ENCODE measurements around the gene NLN.
A peak's percentile ranks its signal among the peaks of the same experiment; 100 is the strongest.
"Not testable (repeated sequence)": the region's sequence is repeated elsewhere in the genome, so short reads cannot be mapped to it uniquely, and the experiment has no call there.

Gene NLN

DNA sequence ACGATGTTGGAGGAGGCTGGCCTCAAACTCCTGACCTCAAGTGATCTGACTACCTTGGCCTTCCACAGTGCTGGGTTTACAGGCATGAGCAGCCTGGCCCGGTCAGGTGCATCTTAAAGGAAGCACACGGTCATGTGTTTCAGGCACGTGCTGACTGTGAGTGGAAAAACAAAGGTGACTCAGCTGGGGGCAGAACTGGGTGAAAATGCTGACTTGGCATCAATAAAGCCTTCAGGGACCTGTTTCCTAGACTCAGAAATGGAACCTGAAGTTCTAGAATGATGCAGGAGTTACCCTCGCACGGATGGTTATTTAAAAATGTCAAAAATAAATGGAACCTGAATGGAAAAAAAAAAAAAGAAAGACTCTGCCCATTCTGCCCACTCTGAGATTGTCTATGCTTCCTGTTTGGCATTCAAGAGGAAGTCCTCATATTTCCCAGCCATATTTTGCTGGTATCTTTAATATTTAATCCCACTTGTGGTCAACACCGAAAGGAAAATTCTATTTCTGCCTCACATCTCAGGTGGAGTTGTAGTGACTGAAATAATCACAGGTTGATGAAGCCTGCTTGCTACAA lies 12.3 kb downstream of the NLN start:
- DNase-seq = not testable (repeated sequence)

DNA sequence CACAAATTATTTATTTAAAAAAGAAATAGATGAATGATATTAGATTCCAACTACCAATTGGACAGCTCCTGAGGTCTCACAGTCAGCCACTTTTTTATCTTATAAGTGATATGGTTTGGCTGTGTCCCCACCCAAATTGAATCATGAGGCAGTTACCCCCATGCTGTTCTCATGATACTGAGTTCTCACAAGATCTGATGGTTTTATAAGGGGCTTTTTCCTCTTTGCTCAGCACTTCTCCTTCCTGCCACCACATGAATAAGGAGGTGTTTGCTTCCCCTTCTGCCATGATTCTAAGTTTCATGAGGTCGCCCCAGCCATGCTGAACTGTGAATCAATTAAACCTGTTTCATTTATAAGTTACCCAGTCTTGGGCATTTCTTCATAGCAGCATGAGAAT lies 12.9 kb downstream of the NLN start:
- no peak for DNase-seq

DNA sequence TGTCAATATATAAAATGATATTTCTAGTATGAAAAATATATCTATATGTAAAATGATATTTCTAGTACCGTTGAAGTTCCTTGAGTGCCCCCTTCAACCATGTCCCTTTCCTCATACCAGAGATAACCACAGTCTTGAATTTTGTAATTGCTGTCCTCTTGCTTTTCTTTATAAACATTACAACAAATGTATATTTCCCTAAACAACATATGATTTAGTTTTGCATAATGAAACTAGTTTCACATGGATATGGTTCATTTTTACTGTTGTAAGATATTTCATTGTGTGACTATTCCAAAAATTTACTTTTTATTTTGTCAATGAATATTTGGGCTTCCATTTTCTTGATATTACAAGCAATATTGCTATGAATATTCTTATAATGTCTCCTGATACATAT lies 14.0 kb downstream of the NLN start:
- DNase-seq = no peak

DNA sequence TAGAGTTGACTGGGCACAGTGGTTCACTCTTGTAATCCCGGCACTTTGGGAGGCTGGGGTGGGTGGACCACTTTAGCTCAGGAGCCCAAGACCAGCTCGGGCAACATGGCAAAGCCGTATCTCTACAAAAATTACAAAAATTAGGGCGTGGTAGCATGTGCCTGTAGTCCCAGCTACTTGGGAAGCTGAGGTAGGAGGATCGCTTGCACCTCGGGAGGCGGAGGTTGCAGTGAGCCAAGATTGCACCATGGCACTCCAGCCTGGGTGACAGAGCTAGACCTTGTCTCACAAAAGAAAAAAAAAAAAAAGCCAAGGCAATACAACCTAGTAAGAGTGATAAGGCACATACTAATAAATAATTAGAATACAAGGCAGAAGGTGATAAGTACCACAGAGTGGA lies 15.8 kb downstream of the NLN start:
- DNase-seq = no peak

DNA sequence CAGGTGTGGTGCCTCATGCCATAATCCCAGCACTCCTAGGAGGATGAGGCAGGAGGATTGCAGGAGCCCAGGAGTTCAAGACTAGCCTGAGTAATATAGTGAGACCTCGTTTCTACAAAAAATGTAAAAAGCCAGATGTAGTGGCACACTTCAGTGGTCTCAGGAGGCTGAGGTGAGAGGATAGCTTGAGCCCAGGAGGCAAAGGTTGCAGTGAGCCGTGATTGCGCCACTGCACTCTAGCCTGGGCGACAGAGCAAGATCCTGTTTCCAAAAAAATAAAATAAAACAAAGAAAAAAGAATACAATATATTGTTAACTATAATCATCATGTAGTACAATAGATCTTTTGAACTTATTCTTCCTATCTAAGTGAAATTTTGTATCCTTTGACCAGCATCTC lies 16.3 kb downstream of the NLN start:
- DNase-seq = no peak

DNA sequence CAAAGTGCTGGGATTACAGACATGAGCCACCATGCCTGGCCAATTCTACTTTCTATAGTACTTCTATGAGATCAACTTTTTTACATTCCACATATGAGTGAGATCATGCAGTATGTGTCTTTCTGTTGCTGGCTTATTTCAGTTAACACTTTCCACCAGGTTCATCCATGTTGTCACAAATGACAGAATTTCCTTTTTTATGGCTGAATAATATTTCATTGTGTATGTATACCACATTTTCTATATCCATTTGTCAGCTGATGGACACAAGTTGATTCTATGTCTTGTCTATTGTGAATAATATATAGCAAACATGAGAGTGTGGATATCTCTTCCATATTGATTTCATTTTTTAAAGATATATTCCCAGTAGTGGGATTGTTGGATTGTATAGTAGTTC lies 17.2 kb downstream of the NLN start:
- no peak for DNase-seq

DNA sequence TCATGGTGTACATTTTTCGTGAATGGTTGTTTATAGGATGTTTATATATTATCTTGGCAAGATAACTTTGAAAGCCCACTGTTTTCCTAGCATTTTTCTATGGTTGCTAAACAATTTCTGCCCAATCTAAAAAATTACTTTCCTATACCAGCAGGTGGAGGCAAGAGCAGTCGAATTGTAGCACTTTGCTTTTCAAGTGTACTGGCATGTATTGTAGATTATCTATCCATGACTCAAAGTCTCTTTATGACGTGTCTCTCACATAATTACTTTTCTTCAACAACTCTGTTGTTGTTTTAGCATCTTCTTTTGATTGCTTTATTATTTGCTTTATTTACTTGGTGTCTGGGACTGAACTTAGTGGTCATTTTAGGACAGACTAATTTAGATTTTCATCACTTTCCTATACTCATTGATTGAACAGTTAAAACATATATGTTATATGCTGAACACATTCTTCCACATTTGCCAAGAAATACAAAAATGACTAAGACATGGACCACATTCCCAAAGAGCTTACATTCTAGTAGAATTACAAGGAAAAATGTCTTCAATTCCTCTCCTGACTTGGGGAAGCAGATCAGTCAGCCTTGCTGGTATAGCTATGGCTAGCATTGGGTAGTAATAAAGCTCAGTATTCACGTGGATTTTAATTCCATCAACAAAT lies 20.7 kb downstream of the NLN start:
- peak; percentile 51 for DNase-seq

DNA sequence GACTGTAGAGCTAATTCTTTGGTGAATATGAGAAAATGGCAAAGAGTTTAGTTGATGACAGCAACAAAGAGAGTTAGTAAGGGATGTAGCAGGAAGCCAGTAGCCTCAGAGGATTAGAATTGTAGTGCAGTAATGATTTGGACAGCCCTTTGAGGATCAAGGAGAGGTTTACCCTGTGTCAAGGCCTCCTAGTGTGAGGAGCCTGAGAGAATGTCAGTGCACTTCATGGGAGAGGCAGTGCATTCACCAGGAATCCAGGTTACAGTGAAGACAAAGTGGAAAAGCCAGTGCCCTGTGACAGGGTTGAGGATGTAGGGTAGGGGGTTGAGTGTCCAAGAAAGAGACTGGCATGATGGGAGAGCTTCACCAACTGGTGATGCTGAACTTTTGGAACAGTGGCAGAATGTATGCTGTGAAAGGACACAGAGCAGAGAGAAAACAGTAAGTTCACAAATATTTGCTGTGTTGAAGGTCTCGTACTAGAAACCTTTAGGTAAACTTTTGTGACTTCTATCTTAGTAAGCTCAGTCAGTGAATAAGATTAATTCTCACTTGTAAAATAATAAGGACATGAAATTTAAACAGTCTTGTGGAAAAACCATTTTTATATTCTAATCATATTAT lies 27.3 kb downstream of the NLN start:
- no peak for DNase-seq

DNA sequence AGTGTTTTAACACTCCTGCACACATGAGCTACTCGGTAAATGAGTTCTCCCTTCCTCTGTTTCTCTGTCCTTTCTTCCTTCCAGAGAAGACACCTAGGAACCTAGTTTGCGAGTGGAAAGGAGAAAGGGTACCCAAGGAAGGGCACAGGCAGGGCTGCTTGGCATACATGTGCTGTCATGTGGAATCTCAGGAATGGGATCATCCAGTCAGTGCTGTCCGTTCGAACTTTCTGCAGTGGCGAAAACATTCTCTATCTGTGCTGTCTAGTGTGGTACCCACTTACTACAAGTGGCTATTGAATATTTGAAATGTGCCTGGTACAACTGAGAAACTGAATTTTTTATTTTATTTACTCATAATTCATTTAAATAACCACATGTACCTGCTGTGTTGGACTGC lies 28.0 kb downstream of the NLN start:
- no peak for DNase-seq

DNA sequence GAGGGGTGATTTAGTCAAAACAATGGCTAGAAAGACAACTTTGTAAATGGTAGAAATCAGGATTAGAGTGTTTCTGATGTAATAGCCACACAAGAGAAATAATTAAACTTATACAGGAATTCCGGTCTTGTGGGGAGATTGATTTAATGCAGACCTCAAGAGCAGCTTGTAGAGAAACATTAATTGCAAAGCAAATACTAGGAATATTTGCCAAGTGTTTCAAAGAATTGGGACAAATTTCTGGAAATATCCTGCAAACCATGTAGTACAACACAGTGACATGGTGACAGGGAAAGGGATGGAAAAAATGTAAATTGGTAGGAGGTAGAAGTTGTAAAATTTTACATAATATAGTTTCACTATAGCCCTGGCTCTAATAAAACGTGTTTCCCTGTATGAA lies 28.9 kb downstream of the NLN start:
- no peak for DNase-seq

DNA sequence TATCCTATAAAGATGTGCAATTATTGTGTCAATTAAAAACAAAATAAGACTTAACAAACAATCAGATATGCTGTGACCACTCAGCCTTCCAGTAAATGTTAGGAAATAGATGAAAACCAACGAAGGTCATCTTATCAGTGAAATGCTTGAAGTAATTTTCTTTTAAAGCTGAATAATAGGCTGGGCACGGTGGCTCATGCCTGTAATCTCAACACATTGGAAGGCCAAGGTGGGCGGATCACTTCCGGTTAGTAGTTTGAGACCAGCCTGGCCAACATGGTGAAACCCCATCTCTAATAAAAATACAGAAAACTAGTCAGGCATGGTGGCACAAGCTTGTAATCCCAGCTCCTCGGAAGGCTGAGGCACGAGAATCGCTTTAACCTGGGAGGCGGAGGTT lies 31.2 kb downstream of the NLN start:
- DNase-seq = no peak

DNA sequence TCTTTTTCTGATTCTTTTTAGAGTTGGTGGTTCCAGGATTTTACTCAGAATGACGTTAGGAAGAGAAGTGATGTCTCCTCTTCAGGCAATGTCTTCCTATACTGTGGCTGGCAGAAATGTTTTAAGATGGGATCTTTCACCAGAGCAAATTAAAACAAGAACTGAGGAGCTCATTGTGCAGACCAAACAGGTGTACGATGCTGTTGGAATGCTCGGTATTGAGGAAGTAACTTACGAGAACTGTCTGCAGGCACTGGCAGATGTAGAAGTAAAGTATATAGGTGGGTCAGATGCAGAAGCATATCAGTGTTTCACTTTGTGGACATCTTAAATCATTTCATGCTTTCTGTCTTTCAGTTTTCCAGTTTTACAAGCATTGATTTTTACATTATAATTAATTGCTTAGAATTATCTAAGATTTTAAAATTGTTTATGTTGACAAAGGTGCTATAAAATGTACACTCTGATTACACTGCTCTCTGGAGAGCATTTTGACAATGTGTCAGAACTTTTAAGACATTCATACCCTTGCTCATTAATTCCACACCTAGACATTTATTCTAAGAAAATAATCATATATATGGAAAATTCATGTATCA lies 36.6 kb downstream of the NLN start:
- DNase-seq = no peak

DNA sequence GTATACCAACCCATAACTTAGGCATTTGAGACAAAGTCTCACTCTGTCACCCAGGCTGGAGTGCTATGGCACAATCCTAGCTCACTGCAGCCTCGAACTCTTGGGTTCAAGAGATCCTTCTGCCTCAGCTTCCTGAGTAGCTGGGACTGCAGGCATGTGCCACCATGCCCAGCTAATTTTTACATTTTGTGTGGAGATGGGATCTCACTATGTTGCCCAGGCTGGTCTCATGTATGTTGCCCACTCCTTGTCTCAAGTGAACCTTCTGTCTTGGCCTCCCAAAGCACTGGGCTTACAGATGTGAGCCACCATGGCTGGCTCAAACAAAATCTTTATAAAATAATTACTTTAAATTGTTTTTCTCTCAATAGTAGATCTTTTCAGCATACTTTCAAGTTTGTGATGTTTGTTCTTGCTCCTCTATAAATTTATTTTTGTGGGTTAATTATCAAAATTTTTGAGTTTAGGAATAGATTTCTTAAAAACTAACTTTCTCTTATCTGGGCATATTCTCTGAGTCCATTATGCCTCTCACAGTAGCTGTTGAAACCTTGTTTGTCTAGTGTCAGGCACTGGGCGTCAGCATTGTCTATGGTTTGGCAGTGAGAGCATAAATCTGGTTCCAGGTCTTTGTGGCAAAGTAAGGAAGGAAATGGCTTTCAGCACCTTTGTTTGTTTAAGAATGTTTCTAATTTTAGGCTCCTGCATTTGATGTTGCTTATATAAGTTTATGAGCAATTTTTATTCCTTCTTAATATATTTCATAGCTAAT lies 38.7 kb downstream of the NLN start:
- DNase-seq = peak; percentile 79

DNA sequence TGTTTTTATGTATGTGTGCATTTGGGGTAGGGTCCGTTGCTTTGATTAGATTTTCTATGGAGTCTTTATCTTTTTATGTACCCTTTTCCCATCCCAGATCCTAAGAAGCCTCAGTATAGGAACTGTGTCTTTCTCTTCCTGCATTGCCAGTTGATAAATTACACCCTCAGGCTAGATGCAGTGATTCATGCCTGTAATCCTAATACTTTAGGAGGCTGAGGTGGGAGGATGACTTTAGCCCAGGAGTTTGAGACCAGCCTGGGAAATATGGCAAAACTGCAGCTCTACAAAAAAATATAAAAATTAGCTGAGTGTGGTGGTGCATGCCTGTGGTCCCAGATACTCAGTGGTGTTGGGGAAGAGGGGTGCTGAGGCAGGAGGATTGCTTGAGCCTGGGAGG lies 40.2 kb downstream of the NLN start:
- DNase-seq = no peak

DNA sequence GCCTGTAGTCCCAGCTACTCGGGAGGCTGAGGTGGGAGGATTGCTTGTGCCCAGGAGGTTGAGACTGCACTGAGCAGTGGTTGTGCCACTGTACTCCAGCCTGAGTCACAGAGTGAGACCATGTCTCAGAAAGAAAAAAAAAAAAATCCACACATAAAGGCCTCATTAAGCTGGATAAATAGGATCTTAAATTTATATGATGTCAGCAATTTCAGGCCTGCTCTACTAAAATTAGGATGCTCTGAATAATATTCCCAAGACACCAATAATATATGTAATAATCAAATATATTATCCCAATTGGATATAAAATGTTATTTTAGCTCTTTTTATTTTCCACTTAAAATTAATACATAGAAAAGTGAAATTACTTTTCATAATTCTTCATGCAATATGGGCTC lies 43.6 kb downstream of the NLN start:
- DNase-seq = no peak

DNA sequence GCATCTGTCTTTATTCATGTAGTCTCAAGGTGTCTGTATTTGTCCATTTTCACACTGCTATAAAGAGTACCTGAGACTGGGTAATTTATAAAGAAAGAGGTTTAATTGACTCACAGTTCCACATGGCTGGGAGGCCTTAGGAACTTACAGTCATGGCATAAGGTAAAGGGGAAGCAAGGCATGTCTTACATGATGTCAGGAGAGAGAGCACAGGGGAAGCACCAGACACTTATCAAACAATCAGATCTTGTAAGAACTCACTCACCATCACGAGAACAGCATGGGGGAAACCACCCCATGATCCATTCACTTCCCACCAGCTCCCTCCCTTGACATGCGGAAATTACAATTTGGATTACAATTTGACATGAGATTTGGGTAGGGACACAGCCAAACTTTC lies 44.2 kb downstream of the NLN start:
- DNase-seq = no peak

DNA sequence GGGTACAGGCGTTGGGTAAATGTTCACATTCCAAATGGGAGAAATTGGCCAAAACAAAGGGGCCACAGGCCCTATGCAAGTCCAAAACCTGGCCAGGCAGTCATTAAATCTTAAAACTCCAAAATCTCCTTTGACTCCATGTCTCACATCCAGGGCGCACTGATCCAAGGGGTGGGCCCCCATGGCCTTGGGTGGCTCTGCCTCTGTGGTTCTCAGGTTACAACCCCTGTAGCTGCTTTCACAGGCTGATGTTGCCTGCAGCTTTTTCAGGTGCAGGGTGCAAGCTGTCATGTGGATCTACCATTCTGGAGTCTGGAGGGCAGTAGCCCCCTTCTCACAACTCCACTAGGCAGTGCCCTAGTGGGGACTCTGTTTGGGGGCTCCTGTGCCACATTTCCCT lies 44.8 kb downstream of the NLN start:
- DNase-seq = no peak

DNA sequence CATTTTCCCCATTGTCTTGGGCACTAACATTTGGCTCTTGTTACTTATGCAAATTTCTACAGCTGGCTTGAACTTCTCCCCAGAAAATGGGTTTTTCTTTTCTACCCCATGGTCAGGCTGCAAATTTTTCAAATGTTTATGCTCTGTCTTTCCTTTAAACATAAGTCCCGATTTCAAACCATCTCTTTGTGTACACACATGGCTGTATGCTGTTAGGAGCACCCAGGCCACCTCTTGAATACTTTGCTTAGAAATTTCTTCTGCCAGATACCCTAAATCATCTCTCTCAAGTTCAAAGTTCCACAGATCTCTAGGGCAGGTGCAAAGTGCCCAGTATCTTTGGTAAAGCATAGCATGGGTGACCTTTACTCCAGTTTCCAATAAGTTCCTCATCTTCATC lies 45.6 kb downstream of the NLN start:
- DNase-seq = no peak

DNA sequence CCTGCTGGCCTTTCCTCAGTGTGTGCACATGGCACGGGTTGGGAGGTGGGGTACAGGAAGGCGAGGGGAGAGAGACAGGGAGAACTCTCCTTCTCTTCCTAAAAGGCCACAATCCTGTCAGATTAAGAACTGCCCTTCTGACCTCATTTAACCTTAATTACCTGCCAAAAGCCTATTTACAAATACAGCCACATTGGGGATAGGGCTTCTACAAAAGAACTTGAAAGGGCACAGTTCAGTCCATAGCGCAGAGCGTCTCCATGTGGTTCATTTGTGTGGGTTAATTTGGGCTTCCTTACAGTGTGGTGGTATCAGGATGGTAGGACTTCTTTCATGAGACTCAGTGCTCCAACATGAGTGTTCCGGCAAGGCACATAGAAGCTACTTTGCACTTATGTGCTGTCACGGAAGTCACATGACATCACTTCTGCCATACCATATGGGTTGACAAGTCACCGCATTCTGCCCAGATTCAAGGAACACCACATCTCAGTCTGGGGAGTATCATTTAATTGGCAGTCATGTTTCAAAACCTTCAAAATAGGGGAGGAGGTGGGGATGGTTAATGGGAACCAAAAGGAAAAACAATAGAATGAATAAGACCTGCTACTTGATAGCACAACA lies 46.8 kb downstream of the NLN start:
- DNase-seq = no peak

DNA sequence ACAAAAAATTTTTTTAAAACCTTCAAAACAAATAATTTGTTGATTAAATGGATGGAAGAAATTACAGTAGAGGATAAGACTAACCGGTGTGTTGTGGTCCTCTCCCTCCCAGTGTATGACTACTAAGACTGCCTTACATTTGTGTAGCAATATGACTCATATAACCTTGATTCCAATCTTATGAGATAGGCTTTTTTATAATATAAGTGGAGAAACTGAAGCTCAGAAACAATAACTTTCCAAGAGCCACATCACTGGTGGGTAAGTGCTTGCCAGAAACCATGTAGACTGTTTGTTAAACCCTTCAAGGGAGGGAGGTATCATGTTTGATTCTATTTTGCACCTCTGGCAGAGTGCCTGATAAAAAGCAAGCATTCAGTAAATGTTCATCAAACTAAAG lies 47.5 kb downstream of the NLN start:
- no peak for DNase-seq

DNA sequence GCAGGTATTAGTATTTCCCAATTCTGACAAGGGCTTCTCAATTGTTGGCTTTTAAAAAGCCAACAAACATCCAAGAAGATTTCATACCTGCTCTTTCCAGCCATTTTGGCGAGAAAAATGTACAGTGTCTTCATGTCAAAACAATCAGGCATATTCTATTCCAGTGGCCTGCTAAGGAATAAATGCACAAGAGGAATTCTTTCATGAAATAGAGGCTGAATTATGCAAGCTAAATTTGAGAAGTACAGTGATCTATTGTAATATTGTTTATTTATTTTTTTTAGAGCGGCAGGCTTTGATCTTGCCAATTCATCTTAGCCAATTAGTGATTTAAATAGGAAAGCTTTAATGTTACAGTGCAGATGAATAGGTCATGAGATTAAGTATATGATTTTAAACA lies 49.3 kb downstream of the NLN start:
- no peak for DNase-seq

DNA sequence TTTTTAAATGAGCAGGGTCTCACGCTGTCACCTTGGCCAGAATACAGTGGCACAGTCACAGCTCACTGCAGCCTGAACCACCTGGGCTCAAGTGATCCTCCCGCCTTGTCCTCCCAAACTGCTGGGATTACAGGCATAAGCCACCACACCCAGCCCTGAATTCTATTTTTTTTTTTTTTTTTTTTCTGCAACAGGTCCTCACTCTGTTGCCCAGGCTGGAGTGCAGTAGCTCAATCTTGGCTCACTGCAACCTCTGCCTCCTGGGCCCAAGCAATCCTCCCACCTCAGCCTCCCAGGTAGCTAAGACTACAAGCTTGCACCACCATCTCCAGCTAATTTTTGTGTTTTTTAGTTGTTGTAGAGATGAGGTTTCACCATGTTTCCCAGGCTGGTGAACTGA lies 51.0 kb downstream of the NLN start:
- not testable (repeated sequence) for DNase-seq

DNA sequence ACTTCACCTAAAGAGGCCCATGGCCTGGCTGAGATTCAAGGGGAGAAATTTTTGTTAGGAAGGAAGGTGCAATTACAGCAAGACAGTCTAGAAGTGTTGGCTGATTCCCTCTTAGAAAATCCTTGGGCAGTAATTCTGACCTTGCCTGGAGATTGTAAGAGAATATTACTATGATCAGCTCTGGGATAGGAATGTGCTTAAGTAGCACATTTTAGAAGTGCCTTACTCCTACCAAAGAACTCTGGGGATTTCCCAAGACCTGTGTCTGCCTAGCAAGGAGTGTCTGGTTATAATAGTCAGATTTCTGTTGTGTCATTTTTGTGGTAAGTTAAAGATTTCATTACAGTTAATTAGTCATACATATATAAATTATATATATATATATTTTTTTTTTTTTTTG lies 52.3 kb downstream of the NLN start:
- peak; percentile 23 for DNase-seq

Measured in CD4-positive, alpha-beta T cell treated with Interleukin-17A for 1 hour (primary cell).